HepG2 (cell line): ENCODE measurements around the gene SUPV3L1. TPM values are rescaled to one million over a fixed set of nuclear protein-coding genes. Genes with fewer than 3 reads are reported as not detected.

Experiments
- ATAC-seq: fragments of 200-7000 bp; cut with Tn5 transposase; 3 replicates; pipeline ENCODE4 v1.9.1; 2020; ENCODE audit warnings: mild to moderate bottlenecking, moderate library complexity
- BruUV-seq: library from RNA; stranded (reverse); fragments of 400-500 nt; replicated peaks from 2 replicates; lab custom pipeline; 2021; lab: Mats Ljungman, UMichigan
- CTCF ChIA-PET: fragments of 300-600 bp; formaldehyde crosslinking; extraction: SDS; loops from one replicate; lab custom pipeline; 2021; ENCODE audit warnings: low total read pairs, inconsistent platforms, low intra/inter-chr PET ratio; lab: Yijun Ruan, JAX
- POLR2A ChIA-PET: fragments of 350-600 bp; sonication (Branson Sonifier 250); formaldehyde crosslinking; loops from one replicate; lab custom pipeline; 2020; ENCODE audit warnings: antibody characterized with exemption, inconsistent platforms; lab: Yijun Ruan, JAX
- DNase-seq: peaks from one replicate; pipeline ENCODE4 v3.0.0-alpha.2; 2015; ENCODE audit warnings: low spot score
- FAIRE-seq: peaks from 3 replicates; lab custom pipeline; 2011; peaks lifted over from hg19 to GRCh38; lab: Jason Lieb, UNC
- H2AFZ ChIP-seq: one replicate; pipeline ENCODE4 v1.6.1; 2011; ENCODE audit warnings: low read length, inconsistent platforms
- H3K27ac ChIP-seq: fragments of 300-600 bp; 3 replicates; pipeline ENCODE4 v1.8.0; 2011; ENCODE audit warnings: mixed run types, mild to moderate bottlenecking, mixed read lengths, low read length, inconsistent platforms; ENCODE audit not compliant: insufficient read depth; ENCODE audit errors: extremely low read length
- H3K27me3 ChIP-seq, 2 experiments: fragments of 200-600 bp in 1 of 2; 2 replicates in 1 of 2; 3 replicates in 1 of 2; pipeline versions ENCODE4 v1.6.0 to v1.8.0; 2011; ENCODE audit warnings: low read length in 2 of 2, mild to moderate bottlenecking in 2 of 2, moderate library complexity in 2 of 2, inconsistent platforms in 1 of 2; ENCODE audit not compliant: insufficient read depth in 2 of 2, control insufficient read depth in 1 of 2
- H3K36me3 ChIP-seq, 2 experiments: fragments of 200-600 bp in 1 of 2; replicated peaks in 1 of 2; 2 replicates in 1 of 2; 3 replicates in 1 of 2; pipeline versions ENCODE4 v1.5.1 to v1.8.0; 2011; ENCODE audit warnings: low read length in 2 of 2, inconsistent platforms in 1 of 2; ENCODE audit not compliant: insufficient read depth in 2 of 2, control insufficient read depth in 1 of 2
- H3K4me1 ChIP-seq: 2 replicates; pipeline ENCODE4 v1.5.1; 2012; ENCODE audit warnings: low read length, inconsistent platforms; ENCODE audit not compliant: insufficient read depth
- H3K4me2 ChIP-seq: 2 replicates; pipeline ENCODE4 v1.6.0; 2011; ENCODE audit warnings: low read depth, low read length, inconsistent platforms
- H3K4me3 ChIP-seq, 3 experiments: fragments of 200-600 bp in 1 of 3; sonication (generic), shearing (Covaris generic) in 1 of 3; replicated peaks in 1 of 3; 2 replicates each; pipeline ENCODE4 v1.5.1; 2011 to 2016; ENCODE audit warnings: low read length in 3 of 3, inconsistent platforms in 2 of 3, low read depth in 2 of 3, mild to moderate bottlenecking in 2 of 3, control low read depth in 1 of 3, mixed read lengths in 1 of 3; ENCODE audit not compliant: insufficient read depth in 1 of 3
- H3K79me2 ChIP-seq: one replicate; pipeline ENCODE4 v1.6.1; 2011; ENCODE audit warnings: low read length, inconsistent platforms; ENCODE audit not compliant: insufficient read depth
- H3K9ac ChIP-seq: 2 replicates; pipeline ENCODE4 v1.6.0; 2011; ENCODE audit warnings: mild to moderate bottlenecking, low read depth, low read length, inconsistent platforms; ENCODE audit not compliant: insufficient read depth
- H3K9me3 ChIP-seq: 2 replicates; pipeline ENCODE4 v1.5.1; 2012; ENCODE audit warnings: mild to moderate bottlenecking, low read length
- H4K20me1 ChIP-seq: 2 replicates; pipeline ENCODE4 v1.6.0; 2011; ENCODE audit warnings: inconsistent platforms, mild to moderate bottlenecking, low read length, moderate library complexity; ENCODE audit not compliant: insufficient read depth
- FOXA1 ChIP-seq, 2 experiments: fragments of 450-650 bp in 1 of 2; sonication (generic) in 1 of 2; formaldehyde crosslinking in 1 of 2; IDR thresholded peaks; 2 replicates each; pipeline versions ENCODE4 v1.4.0 to v1.6.1; 2016 to 2020; ENCODE audit warnings: missing genetic modification reagents in 1 of 2
- KAT8 ChIP-seq: IDR thresholded peaks from 2 replicates; pipeline ENCODE4 v1.6.1; 2016; ENCODE audit warnings: missing genetic modification reagents, missing compliant biosample characterization
- MZF1 ChIP-seq: sonication (generic); formaldehyde crosslinking; IDR thresholded peaks from 2 replicates; pipeline ENCODE4 v1.8.1; 2023; ENCODE audit warnings: mild to moderate bottlenecking, missing genetic modification reagents, borderline replicate concordance
- NFATC3 ChIP-seq: sonication (generic); formaldehyde crosslinking; IDR thresholded peaks from 2 replicates; pipeline ENCODE4 v1.5.1; 2020; ENCODE audit warnings: mild to moderate bottlenecking, missing genetic modification reagents
- ZNF121 ChIP-seq: sonication (generic); formaldehyde crosslinking; IDR thresholded peaks from 2 replicates; pipeline ENCODE4 v1.5.0; 2020; ENCODE audit warnings: mild to moderate bottlenecking, missing genetic modification reagents
- ZNF33A ChIP-seq: sonication (generic); formaldehyde crosslinking; IDR thresholded peaks from 2 replicates; pipeline ENCODE4 v1.5.1; 2020; ENCODE audit warnings: missing genetic modification reagents, mild to moderate bottlenecking, moderate library complexity, borderline replicate concordance
- ZNF761 ChIP-seq: sonication (generic); formaldehyde crosslinking; conservative IDR thresholded peaks from 2 replicates; pipeline ENCODE4 v1.4.0; 2020; ENCODE audit warnings: mild to moderate bottlenecking, missing genetic modification reagents
- WGBS: methylation state at CpG from one replicate; pipeline ENCODE4 v1.1.6; 2017; ENCODE audit warnings: low lambda C conversion rate; 5-methylcytosine and 5-hydroxymethylcytosine counted together
- in situ Hi-C: cut with HindIII; loops from 2 replicates; pipeline ENCODE4 v1.10.0; 2017; ENCODE audit warnings: low pct_unique_long_range_greater_than_20kb; ENCODE audit not compliant: extremely low pct_ligation_motif_present
- intact Hi-C: fragments of 100-400 bp; cut with micrococcal nuclease; formaldehyde crosslinking; loops from one replicate; pipeline ENCODE4 v1.10.0; 2022; ENCODE audit not compliant: unreplicated experiment
- polyA plus RNA-seq, 8 experiments: library from polyadenylated mRNA; depleted of rRNA in 3 of 8; stranded (reverse) in 7 of 8; unstranded in 1 of 8; fragments of >200 nt; fragmentation: Illumina TruSeq in 4 of 8; extraction: Trizol in 4 of 8; gene quantifications; 2 replicates each; pipeline versions ENCODE4 v1.2.1 to v1.2.3, GENCODE V29; 2011 to 2016; ENCODE audit warnings: low read depth in 4 of 8, missing spikeins in 1 of 8, mixed read lengths in 1 of 8; ENCODE audit not compliant: insufficient read depth in 1 of 8
- total RNA-seq, 5 experiments: library from RNA; depleted of rRNA; stranded (reverse); fragments of >200 nt; fragmentation: Illumina TruSeq; extraction: Trizol; gene quantifications; 2 replicates each; pipeline ENCODE4 v1.2.3, GENCODE V29; 2016; ENCODE audit warnings: low read depth in 1 of 5
- TF ChIP-seq, protein P1 (sequence below): IDR thresholded peaks from 2 replicates; pipeline ENCODE4 v1.6.1; 2012; ENCODE audit warnings: low read depth, low read length, improper control_type of control experiment
- TF ChIP-seq, protein P2 (sequence below): sonication (generic); formaldehyde crosslinking; IDR thresholded peaks from 2 replicates; pipeline ENCODE4 v1.4.0; 2020; ENCODE audit warnings: mild to moderate bottlenecking, missing genetic modification reagents, borderline replicate concordance
- TF ChIP-seq, protein P3 (sequence below): IDR thresholded peaks from 2 replicates; pipeline ENCODE4 v1.6.1; 2016; ENCODE audit warnings: mild to moderate bottlenecking, missing biosample characterization, missing genetic modification reagents
- TF ChIP-seq, protein P4 (sequence below), 2 experiments: fragments of 450-650 bp in 1 of 2; sonication (generic) in 1 of 2; formaldehyde crosslinking; IDR thresholded peaks; 2 replicates each; pipeline versions ENCODE4 v1.5.0 to v1.8.0; 2020 to 2022; ENCODE audit warnings: mild to moderate bottlenecking in 1 of 2, missing genetic modification reagents in 1 of 2
- TF ChIP-seq, protein P5 (sequence below): fragments of 450-650 bp; IDR thresholded peaks from 2 replicates; pipeline ENCODE4 v1.6.1; 2017; ENCODE audit warnings: mild to moderate bottlenecking

Gene SUPV3L1
- total and polyA plus RNA-seq, 2 of the 13 experiments (the other 11 are each of a cell fraction or from before 2014, with no cell fraction given) = 28.8 to 45.7 TPM

DNA sequence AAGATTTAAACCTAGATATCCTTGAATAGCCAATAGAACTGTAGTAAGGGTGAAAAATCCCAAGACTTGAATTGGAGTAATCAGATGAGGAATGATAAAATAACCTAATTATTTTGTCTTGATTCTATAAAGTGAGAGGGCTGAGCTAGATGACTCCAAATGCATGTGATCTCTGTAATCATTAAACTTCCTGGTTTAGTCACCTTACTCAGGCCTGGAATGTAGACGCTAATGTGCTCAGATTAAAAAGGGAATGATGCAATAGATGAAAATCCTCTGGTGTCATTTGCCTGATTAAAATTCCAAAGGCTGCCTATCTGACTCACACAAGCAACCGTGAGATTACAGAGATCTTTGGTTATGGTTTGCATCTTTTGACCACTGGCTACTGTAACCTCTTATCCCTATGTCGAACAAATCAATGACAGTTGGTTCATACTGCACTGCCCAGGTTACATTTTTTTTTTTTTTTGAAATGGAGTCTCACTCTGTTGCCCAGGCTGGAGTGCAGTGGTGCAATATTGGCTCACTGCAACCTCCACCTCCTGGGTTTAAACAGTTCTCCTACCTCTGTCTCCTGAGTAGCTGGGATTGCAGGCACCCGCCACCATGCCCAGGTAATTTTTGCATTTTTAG, 37.2 kb downstream of the SUPV3L1 start:
- Histone ChIP-seq H3K4me1 (peaks cover 74% of the 10 kb centered on the region), H3K79me2 (peaks cover 3% of the 10 kb centered on the region), H3K4me2 (no peak overlapping the region; the same call in 1 of the 2 replicates), H2AFZ (no peak overlapping the region), H3K9me3 (no peaks in the 10 kb centered on the region), H4K20me1 (no peaks in the 10 kb centered on the region), H3K36me3 (no peaks in the 10 kb centered on the region), H3K4me3 (no peak overlapping the region), H3K9ac (no peak overlapping the region), H3K27me3 (no peaks in the 10 kb centered on the region; a peak in 1 of 5 replicates), H3K27ac (no peak overlapping the region)
- no peak for FAIRE-seq
- ChIA-PET CTCF (no interaction called here), POLR2A (no interaction called here)
- peak; percentile 34 for DNase-seq
- intact Hi-C loops (no loop called here), in situ Hi-C loops (no loop called here)
- WGBS = 27% methylated on average over 4 of the region's 4 CpGs
- no peak for ATAC-seq
- BruUV-seq = no TSS peak
- TF ChIP-seq, protein P1, sequence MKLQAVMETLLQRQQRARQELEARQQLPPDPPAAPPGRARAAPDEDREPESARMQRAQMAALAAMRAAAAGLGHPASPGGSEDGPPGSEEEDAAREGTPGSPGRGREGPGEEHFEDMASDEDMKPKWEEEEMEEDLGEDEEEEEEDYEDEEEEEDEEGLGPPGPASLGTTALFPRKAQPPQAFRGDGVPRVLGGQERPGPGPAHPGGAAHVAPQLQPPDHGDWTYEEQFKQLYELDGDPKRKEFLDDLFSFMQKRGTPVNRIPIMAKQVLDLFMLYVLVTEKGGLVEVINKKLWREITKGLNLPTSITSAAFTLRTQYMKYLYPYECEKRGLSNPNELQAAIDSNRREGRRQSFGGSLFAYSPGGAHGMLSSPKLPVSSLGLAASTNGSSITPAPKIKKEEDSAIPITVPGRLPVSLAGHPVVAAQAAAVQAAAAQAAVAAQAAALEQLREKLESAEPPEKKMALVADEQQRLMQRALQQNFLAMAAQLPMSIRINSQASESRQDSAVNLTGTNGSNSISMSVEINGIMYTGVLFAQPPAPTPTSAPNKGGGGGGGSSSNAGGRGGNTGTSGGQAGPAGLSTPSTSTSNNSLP = peak; percentile 65; the same call in 1 of the 2 replicates
- TF ChIP-seq, protein P2, sequence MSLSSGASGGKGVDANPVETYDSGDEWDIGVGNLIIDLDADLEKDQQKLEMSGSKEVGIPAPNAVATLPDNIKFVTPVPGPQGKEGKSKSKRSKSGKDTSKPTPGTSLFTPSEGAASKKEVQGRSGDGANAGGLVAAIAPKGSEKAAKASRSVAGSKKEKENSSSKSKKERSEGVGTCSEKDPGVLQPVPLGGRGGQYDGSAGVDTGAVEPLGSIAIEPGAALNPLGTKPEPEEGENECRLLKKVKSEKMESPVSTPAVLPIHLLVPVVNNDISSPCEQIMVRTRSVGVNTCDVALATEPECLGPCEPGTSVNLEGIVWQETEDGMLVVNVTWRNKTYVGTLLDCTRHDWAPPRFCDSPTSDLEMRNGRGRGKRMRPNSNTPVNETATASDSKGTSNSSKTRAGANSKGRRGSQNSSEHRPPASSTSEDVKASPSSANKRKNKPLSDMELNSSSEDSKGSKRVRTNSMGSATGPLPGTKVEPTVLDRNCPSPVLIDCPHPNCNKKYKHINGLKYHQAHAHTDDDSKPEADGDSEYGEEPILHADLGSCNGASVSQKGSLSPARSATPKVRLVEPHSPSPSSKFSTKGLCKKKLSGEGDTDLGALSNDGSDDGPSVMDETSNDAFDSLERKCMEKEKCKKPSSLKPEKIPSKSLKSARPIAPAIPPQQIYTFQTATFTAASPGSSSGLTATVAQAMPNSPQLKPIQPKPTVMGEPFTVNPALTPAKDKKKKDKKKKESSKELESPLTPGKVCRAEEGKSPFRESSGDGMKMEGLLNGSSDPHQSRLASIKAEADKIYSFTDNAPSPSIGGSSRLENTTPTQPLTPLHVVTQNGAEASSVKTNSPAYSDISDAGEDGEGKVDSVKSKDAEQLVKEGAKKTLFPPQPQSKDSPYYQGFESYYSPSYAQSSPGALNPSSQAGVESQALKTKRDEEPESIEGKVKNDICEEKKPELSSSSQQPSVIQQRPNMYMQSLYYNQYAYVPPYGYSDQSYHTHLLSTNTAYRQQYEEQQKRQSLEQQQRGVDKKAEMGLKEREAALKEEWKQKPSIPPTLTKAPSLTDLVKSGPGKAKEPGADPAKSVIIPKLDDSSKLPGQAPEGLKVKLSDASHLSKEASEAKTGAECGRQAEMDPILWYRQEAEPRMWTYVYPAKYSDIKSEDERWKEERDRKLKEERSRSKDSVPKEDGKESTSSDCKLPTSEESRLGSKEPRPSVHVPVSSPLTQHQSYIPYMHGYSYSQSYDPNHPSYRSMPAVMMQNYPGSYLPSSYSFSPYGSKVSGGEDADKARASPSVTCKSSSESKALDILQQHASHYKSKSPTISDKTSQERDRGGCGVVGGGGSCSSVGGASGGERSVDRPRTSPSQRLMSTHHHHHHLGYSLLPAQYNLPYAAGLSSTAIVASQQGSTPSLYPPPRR (CRISPR knock-in tag) = no peak
- TF ChIP-seq ZNF761 (CRISPR knock-in tag) (no peak), MZF1 (CRISPR knock-in tag) (no peak), ZNF121 (peak; percentile 78), ZNF33A (CRISPR knock-in tag) (no peak), NFATC3 (no peak), FOXA1 (IDR thresholded peaks at IDR 0.05) (no peak), FOXA1 (CRISPR knock-in tag; IDR thresholded peaks at IDR 0.05) (no peak), KAT8 (CRISPR knock-in tag) (no peak)
- TF ChIP-seq, protein P3, sequence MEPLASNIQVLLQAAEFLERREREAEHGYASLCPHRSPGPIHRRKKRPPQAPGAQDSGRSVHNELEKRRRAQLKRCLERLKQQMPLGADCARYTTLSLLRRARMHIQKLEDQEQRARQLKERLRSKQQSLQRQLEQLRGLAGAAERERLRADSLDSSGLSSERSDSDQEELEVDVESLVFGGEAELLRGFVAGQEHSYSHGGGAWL = no peak
- TF ChIP-seq, protein P4, sequence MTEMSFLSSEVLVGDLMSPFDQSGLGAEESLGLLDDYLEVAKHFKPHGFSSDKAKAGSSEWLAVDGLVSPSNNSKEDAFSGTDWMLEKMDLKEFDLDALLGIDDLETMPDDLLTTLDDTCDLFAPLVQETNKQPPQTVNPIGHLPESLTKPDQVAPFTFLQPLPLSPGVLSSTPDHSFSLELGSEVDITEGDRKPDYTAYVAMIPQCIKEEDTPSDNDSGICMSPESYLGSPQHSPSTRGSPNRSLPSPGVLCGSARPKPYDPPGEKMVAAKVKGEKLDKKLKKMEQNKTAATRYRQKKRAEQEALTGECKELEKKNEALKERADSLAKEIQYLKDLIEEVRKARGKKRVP (CRISPR knock-in tag; IDR thresholded peaks at IDR 0.05) = peak; percentile 70 to 78; a peak in 3 of 4 replicates
- TF ChIP-seq, protein P5, sequence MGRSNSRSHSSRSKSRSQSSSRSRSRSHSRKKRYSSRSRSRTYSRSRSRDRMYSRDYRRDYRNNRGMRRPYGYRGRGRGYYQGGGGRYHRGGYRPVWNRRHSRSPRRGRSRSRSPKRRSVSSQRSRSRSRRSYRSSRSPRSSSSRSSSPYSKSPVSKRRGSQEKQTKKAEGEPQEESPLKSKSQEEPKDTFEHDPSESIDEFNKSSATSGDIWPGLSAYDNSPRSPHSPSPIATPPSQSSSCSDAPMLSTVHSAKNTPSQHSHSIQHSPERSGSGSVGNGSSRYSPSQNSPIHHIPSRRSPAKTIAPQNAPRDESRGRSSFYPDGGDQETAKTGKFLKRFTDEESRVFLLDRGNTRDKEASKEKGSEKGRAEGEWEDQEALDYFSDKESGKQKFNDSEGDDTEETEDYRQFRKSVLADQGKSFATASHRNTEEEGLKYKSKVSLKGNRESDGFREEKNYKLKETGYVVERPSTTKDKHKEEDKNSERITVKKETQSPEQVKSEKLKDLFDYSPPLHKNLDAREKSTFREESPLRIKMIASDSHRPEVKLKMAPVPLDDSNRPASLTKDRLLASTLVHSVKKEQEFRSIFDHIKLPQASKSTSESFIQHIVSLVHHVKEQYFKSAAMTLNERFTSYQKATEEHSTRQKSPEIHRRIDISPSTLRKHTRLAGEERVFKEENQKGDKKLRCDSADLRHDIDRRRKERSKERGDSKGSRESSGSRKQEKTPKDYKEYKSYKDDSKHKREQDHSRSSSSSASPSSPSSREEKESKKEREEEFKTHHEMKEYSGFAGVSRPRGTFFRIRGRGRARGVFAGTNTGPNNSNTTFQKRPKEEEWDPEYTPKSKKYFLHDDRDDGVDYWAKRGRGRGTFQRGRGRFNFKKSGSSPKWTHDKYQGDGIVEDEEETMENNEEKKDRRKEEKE = no peak
